GM23338 (cell line): Measurements from ENCODE around the gene SCAMP1.

ENCODE experiments used
- CREB1 ChIP-seq: fragments of 250-450 bp; sonication (Bioruptor Pico); IDR thresholded peaks from 2 replicates; pipeline ENCODE4 v1.5.0; 2020; ENCODE audit warnings: low read depth, mild to moderate bottlenecking, moderate library complexity
- CTCF ChIP-seq, 2 experiments: fragments of 200-600 bp in 1 of 2; sonication (generic) in 1 of 2; conservative IDR thresholded peaks; 2 replicates each; pipeline versions ENCODE4 v1.5.1 to v1.6.1; 2016 to 2017; ENCODE audit warnings: antibody characterized with exemption in 2 of 2, low read depth in 2 of 2, mild to moderate bottlenecking in 2 of 2, moderate library complexity in 1 of 2
- ETS1 ChIP-seq: IDR thresholded peaks from 2 replicates; pipeline ENCODE4 v1.6.1; 2016; ENCODE audit warnings: antibody characterized with exemption
- EZH2 ChIP-seq: fragments of 200-600 bp; sonication (generic); IDR thresholded peaks from one replicate; pipeline ENCODE4 v1.8.0; 2017; ENCODE audit warnings: antibody characterized with exemption, mild to moderate bottlenecking, low read depth; ENCODE audit not compliant: unreplicated experiment
- EZH2phosphoT487 ChIP-seq: fragments of 200-600 bp; sonication (generic); IDR thresholded peaks from one replicate; pipeline ENCODE4 v1.8.1; 2018; ENCODE audit warnings: antibody characterized with exemption; ENCODE audit not compliant: unreplicated experiment
- JUNB ChIP-seq: IDR thresholded peaks from one replicate; pipeline ENCODE4 v1.6.1; 2016; ENCODE audit warnings: antibody characterized with exemption; ENCODE audit not compliant: unreplicated experiment
- NANOG ChIP-seq: IDR thresholded peaks from 2 replicates; pipeline ENCODE4 v1.6.1; 2016; ENCODE audit warnings: antibody characterized with exemption, borderline replicate concordance
- POLR2AphosphoS5 ChIP-seq: IDR thresholded peaks from 2 replicates; pipeline ENCODE4 v1.6.1; 2016; ENCODE audit warnings: antibody characterized with exemption, low read depth
- REST ChIP-seq: IDR thresholded peaks from one replicate; pipeline ENCODE4 v1.6.1; 2018; ENCODE audit warnings: antibody characterized with exemption; ENCODE audit not compliant: unreplicated experiment
- ZNF114 ChIP-seq: fragments of 250-450 bp; sonication (Bioruptor Pico); IDR thresholded peaks from 2 replicates; pipeline ENCODE4 v1.5.0; 2020; ENCODE audit warnings: mild to moderate bottlenecking, moderate library complexity
- ZNF331 ChIP-seq: fragments of 250-450 bp; sonication (Bioruptor Pico); IDR thresholded peaks from 2 replicates; pipeline ENCODE4 v1.5.0; 2020; ENCODE audit warnings: low read depth, mild to moderate bottlenecking, moderate library complexity

- no peak for TF ChIP-seq CTCF (conservative IDR thresholded peaks at IDR 0.05; ENCODE audit: low read depth in 2 of 2)
- no peak for TF ChIP-seq EZH2
- no peak for TF ChIP-seq POLR2AphosphoS5
- no peak for TF ChIP-seq NANOG
- no peak for TF ChIP-seq CREB1 (CRISPR knock-in tag)
- no peak for TF ChIP-seq JUNB
- no peak for TF ChIP-seq EZH2phosphoT487
- no peak for TF ChIP-seq REST
- TF ChIP-seq ZNF114 (CRISPR knock-in tag): no peak
- TF ChIP-seq ZNF331: no peak
- no peak for TF ChIP-seq ETS1
Observed at GRCh38 chr5:78326930-78327329, 33.5 kb upstream of the SCAMP1 start.
